GM21423 (cell line): ENCODE results near the gene CBFA2T2.
"Not testable (repeated sequence)": the region's sequence is repeated elsewhere in the genome, so short reads cannot be mapped to it uniquely, and the experiment has no call there.

ENCODE experiments used
- ATAC-seq: cut with Tn5 transposase; IDR thresholded peaks from one replicate; pipeline ENCODE4 v1.9.1; 2021; ENCODE audit warnings: mild to moderate bottlenecking, moderate library complexity; ENCODE audit not compliant: unreplicated experiment

CBFA2T2 gene

GRCh38 chr20:33501000-33501399 is 11.1 kb downstream of the CBFA2T2 start:
- no peak for ATAC-seq

GRCh38 chr20:33503564-33503963 is 13.7 kb downstream of the CBFA2T2 start:
- ATAC-seq, result no peak

- no peak for ATAC-seq
These were observed 16.7 kb downstream of the CBFA2T2 start for GRCh38 chr20:33506576-33506975.

GRCh38 chr20:33507461-33507860 is 17.6 kb downstream of the CBFA2T2 start:
- no peak for ATAC-seq

- ATAC-seq, result not testable (repeated sequence)
These were observed 18.1 kb downstream of the CBFA2T2 start for GRCh38 chr20:33508015-33508414.

GRCh38 chr20:33509057-33509456 is 19.2 kb downstream of the CBFA2T2 start:
- ATAC-seq, result not testable (repeated sequence)

- not testable (repeated sequence) for ATAC-seq
These were observed 22.0 kb downstream of the CBFA2T2 start for GRCh38 chr20:33511876-33512275.

- no peak for ATAC-seq
These were observed 25.8 kb downstream of the CBFA2T2 start for GRCh38 chr20:33515569-33516216.

- no peak for ATAC-seq
These were observed 27.0 kb downstream of the CBFA2T2 start for GRCh38 chr20:33516882-33517281.

- no peak for ATAC-seq
These were observed 28.2 kb downstream of the CBFA2T2 start for GRCh38 chr20:33518071-33518470.

- ATAC-seq, result no peak
These were observed 31.6 kb downstream of the CBFA2T2 start for GRCh38 chr20:33521461-33521860.

GRCh38 chr20:33522256-33522820 is 32.4 kb downstream of the CBFA2T2 start:
- no peak for ATAC-seq

- ATAC-seq, result no peak
These were observed 34.4 kb downstream of the CBFA2T2 start for GRCh38 chr20:33524261-33524660.

- no peak for ATAC-seq
These were observed 36.9 kb downstream of the CBFA2T2 start for GRCh38 chr20:33526769-33527168.

- no peak for ATAC-seq
These were observed 41.4 kb downstream of the CBFA2T2 start for GRCh38 chr20:33531047-33531877.

GRCh38 chr20:33531885-33532284 is 42.0 kb downstream of the CBFA2T2 start:
- ATAC-seq, result no peak

- no peak for ATAC-seq
These were observed 43.0 kb downstream of the CBFA2T2 start for GRCh38 chr20:33532753-33533459.

GRCh38 chr20:33535717-33536116 is 45.8 kb downstream of the CBFA2T2 start:
- ATAC-seq, result not testable (repeated sequence)

GRCh38 chr20:33537608-33538007 is 47.7 kb downstream of the CBFA2T2 start:
- no peak for ATAC-seq

- ATAC-seq, result no peak
These were observed 49.2 kb downstream of the CBFA2T2 start for GRCh38 chr20:33539129-33539528.

GRCh38 chr20:33540427-33540826 is 50.5 kb downstream of the CBFA2T2 start:
- no peak for ATAC-seq
